ENCODE measurements around the gene NHLRC2. TPM values are rescaled to one million over a fixed set of nuclear protein-coding genes. Genes with fewer than 3 reads are reported as not detected.

The NHLRC2 gene
- polyA plus RNA-seq, 3 donors: 2.8 to 6.9 (median 5.3) TPM

GRCh38 chr10:113947184-113948041, 93.0 kb downstream of the NHLRC2 start:
- peaks cover 9% of the 10 kb centered on the region for H3K4me1 Mint-ChIP-seq
- H3K27me3 Mint-ChIP-seq (ENCODE audit: low read depth in 3 of 3): peaks cover 3 to 12% (median 6%) of the 10 kb centered on the region in 3 donors
- no peak overlapping the region for H3K4me3 Mint-ChIP-seq
- H3K27ac ChIP-seq (ENCODE audit: low read depth in 1 of 2, low read length in 2 of 2): no peak overlapping the region
- H3K9me3 ChIP-seq (replicated peaks in 1 of 2; ENCODE audit: control insufficient read depth in 1 of 2, insufficient read depth in 1 of 2, low read length in 2 of 2): no peaks in the 10 kb centered on the region
- intact Hi-C loops (cut with micrococcal nuclease): no loop called here
- H3K27ac Mint-ChIP-seq: peak overlapping the region in 1 of 7 donors; percentile 17
- no peaks in the 10 kb centered on the region for H3K36me3 Mint-ChIP-seq
- peaks cover 0 to 2% (median 0%) of the 10 kb centered on the region in 7 donors for H3K9me3 Mint-ChIP-seq
- H3K4me2 ChIP-seq (replicated peaks; ENCODE audit: extremely low read depth, low read length, poor library complexity, severe bottlenecking): no peak overlapping the region
- no peak for DNase-seq
- no peaks in the 10 kb centered on the region for H4K20me1 ChIP-seq (ENCODE audit: insufficient read depth, low read length)
- TF ChIP-seq, protein P1, sequence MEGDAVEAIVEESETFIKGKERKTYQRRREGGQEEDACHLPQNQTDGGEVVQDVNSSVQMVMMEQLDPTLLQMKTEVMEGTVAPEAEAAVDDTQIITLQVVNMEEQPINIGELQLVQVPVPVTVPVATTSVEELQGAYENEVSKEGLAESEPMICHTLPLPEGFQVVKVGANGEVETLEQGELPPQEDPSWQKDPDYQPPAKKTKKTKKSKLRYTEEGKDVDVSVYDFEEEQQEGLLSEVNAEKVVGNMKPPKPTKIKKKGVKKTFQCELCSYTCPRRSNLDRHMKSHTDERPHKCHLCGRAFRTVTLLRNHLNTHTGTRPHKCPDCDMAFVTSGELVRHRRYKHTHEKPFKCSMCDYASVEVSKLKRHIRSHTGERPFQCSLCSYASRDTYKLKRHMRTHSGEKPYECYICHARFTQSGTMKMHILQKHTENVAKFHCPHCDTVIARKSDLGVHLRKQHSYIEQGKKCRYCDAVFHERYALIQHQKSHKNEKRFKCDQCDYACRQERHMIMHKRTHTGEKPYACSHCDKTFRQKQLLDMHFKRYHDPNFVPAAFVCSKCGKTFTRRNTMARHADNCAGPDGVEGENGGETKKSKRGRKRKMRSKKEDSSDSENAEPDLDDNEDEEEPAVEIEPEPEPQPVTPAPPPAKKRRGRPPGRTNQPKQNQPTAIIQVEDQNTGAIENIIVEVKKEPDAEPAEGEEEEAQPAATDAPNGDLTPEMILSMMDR (IDR thresholded peaks at IDR 0.05): no peak
- no peaks in the 10 kb centered on the region for H3K36me3 ChIP-seq (replicated peaks in 1 of 2; ENCODE audit: control insufficient read depth in 1 of 2, insufficient read depth in 2 of 2, low read length in 2 of 2)
- H3K79me2 ChIP-seq (ENCODE audit: insufficient read depth, low read length): no peaks in the 10 kb centered on the region
- no peak overlapping the region for H3K9ac ChIP-seq (ENCODE audit: insufficient read depth, low read length, poor library complexity, severe bottlenecking)
- WGBS (ENCODE audit: insufficient coverage): 82% methylated on average over 7 of the region's 12 CpGs
- peaks cover 4 to 6% of the 10 kb centered on the region in 2 donors for H3K4me1 ChIP-seq (ENCODE audit: control insufficient read depth in 1 of 2, insufficient read depth in 2 of 2, low read length in 2 of 2)
- no peaks in the 10 kb centered on the region for H3K27me3 ChIP-seq (ENCODE audit: control insufficient read depth in 2 of 2, insufficient read depth in 2 of 2, low read length in 2 of 2)
- H2AFZ ChIP-seq (ENCODE audit: insufficient read depth, low read depth, low read length, poor library complexity, severe bottlenecking): no peak overlapping the region
- no peak overlapping the region for H3K4me3 ChIP-seq (replicated peaks in 1 of 3; ENCODE audit: low read depth in 2 of 3, low read length in 3 of 3)

DNA sequence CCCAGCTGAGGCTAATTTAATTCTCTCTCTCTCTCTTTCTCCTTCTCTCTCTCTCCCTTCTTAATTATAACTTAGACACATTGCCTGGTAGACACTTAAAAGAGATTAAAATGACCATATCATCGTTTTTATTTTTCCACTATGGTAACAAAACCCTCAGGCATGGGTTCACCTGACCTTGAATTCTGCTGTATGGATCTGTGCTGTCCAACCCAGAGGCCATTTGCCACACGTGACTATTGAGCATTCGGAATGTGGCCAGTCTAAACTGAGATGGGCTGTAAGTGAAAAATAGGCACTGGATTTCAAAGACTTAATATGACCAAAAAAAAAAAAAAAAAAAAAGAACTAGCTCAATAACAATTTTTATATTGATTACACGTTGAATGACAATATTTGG, 93.6 kb downstream of the NHLRC2 start:
- no peak overlapping the region for H3K9ac ChIP-seq (ENCODE audit: insufficient read depth, low read length, poor library complexity, severe bottlenecking)
- Mint-ChIP-seq H3K4me3 (no peak overlapping the region), H3K9me3 (peaks cover 0 to 5% (median 0%) of the 10 kb centered on the region in 7 donors), H3K36me3 (no peaks in the 10 kb centered on the region), H3K27me3 (ENCODE audit: low read depth in 3 of 3) (peaks cover 3 to 12% (median 6%) of the 10 kb centered on the region in 3 donors), H3K4me1 (peaks cover 14% of the 10 kb centered on the region), H3K27ac (peak overlapping the region in 1 of 7 donors; percentile 12)
- H2AFZ ChIP-seq (ENCODE audit: insufficient read depth, low read depth, low read length, poor library complexity, severe bottlenecking): no peak overlapping the region
- no peaks in the 10 kb centered on the region for H3K27me3 ChIP-seq (ENCODE audit: control insufficient read depth in 2 of 2, insufficient read depth in 2 of 2, low read length in 2 of 2)
- no peak for DNase-seq
- no peaks in the 10 kb centered on the region for H3K36me3 ChIP-seq (replicated peaks in 1 of 2; ENCODE audit: control insufficient read depth in 1 of 2, insufficient read depth in 2 of 2, low read length in 2 of 2)
- H3K4me3 ChIP-seq (replicated peaks in 1 of 3; ENCODE audit: low read depth in 2 of 3, low read length in 3 of 3): no peak overlapping the region
- WGBS (ENCODE audit: insufficient coverage): no CpG with 5 or more reads among the region's 4 CpGs
- peaks cover 4 to 12% of the 10 kb centered on the region in 2 donors for H3K4me1 ChIP-seq (ENCODE audit: control insufficient read depth in 1 of 2, insufficient read depth in 2 of 2, low read length in 2 of 2)
- no peaks in the 10 kb centered on the region for H3K9me3 ChIP-seq (replicated peaks in 1 of 2; ENCODE audit: control insufficient read depth in 1 of 2, insufficient read depth in 1 of 2, low read length in 2 of 2)
- H4K20me1 ChIP-seq (ENCODE audit: insufficient read depth, low read length): no peaks in the 10 kb centered on the region
- TF ChIP-seq, protein P1 (IDR thresholded peaks at IDR 0.05): no peak
- no peaks in the 10 kb centered on the region for H3K79me2 ChIP-seq (ENCODE audit: insufficient read depth, low read length)
- intact Hi-C loops (cut with micrococcal nuclease): no loop called here
- no peak overlapping the region for H3K4me2 ChIP-seq (replicated peaks; ENCODE audit: extremely low read depth, low read length, poor library complexity, severe bottlenecking)
- no peak overlapping the region for H3K27ac ChIP-seq (ENCODE audit: low read depth in 1 of 2, low read length in 2 of 2)

Data from CD14-positive monocyte (primary cell).